OCI-LY1 (cell line): ENCODE data around the gene IQGAP2.

Experiments
- H2AFZ ChIP-seq: fragments of 200-600 bp; sonication (generic), shearing (Covaris generic); 2 replicates; pipeline ENCODE4 v1.6.0; 2014; ENCODE audit warnings: antibody characterized with exemption, mild to moderate bottlenecking, low read length
- H3F3A ChIP-seq: fragments of 200-600 bp; sonication (generic), shearing (Covaris generic); 2 replicates; pipeline ENCODE4 v1.6.0; 2014; ENCODE audit warnings: mild to moderate bottlenecking, antibody characterized with exemption, low read length, moderate library complexity; ENCODE audit not compliant: insufficient read depth
- H3K27ac ChIP-seq: fragments of 200-600 bp; sonication (generic); 2 replicates; pipeline ENCODE4 v1.5.1; 2014; ENCODE audit warnings: low read length, mixed run types, mild to moderate bottlenecking, low read depth; ENCODE audit not compliant: poor library complexity, severe bottlenecking
- H3K27me3 ChIP-seq: fragments of 200-600 bp; sonication (generic); 2 replicates; pipeline ENCODE4 v1.6.0; 2014; ENCODE audit warnings: antibody characterized with exemption, mild to moderate bottlenecking, low read length, moderate library complexity; ENCODE audit not compliant: insufficient read depth
- H3K36me3 ChIP-seq: fragments of 200-600 bp; sonication (generic); 2 replicates; pipeline ENCODE4 v1.6.1; 2014; ENCODE audit warnings: mild to moderate bottlenecking, antibody characterized with exemption, low read length, moderate library complexity, mixed read lengths; ENCODE audit not compliant: insufficient read depth
- H3K4me1 ChIP-seq: fragments of 200-600 bp; sonication (generic); 2 replicates; pipeline ENCODE4 v1.5.1; 2014; ENCODE audit warnings: mild to moderate bottlenecking, low read length, moderate library complexity; ENCODE audit not compliant: insufficient read depth, severe bottlenecking
- H3K4me2 ChIP-seq: fragments of 200-600 bp; sonication (generic), shearing (Covaris generic); 2 replicates; pipeline ENCODE4 v1.6.1; 2014; ENCODE audit warnings: low read length
- H3K4me3 ChIP-seq: fragments of 200-600 bp; sonication (generic); 2 replicates; pipeline ENCODE4 v1.5.1; 2014; ENCODE audit warnings: low read length, low read depth, mild to moderate bottlenecking, mixed read lengths; ENCODE audit not compliant: poor library complexity, severe bottlenecking
- H3K79me2 ChIP-seq: fragments of 200-600 bp; shearing (Covaris generic); 2 replicates; pipeline ENCODE4 v1.6.1; 2016; ENCODE audit warnings: mixed run types, low read length, mixed read lengths; ENCODE audit not compliant: insufficient read depth
- H3K9ac ChIP-seq: fragments of 200-600 bp; sonication (generic), shearing (Covaris generic); 2 replicates; pipeline ENCODE4 v1.6.1; 2014; ENCODE audit warnings: mild to moderate bottlenecking, low read length, mixed read lengths
- H3K9me2 ChIP-seq: fragments of 200-600 bp; sonication (generic), shearing (Covaris generic); 2 replicates; pipeline ENCODE4 v1.6.1; 2014; ENCODE audit warnings: low read depth, mild to moderate bottlenecking, low read length, mixed read lengths
- H3K9me3 ChIP-seq: fragments of 200-600 bp; shearing (Covaris generic); 2 replicates; pipeline ENCODE4 v1.6.1; 2014; ENCODE audit warnings: low read length, mixed read lengths
- H4K20me1 ChIP-seq: fragments of 200-600 bp; sonication (generic), shearing (Covaris generic); 2 replicates; pipeline ENCODE4 v1.6.0; 2016; ENCODE audit warnings: mild to moderate bottlenecking, low read length; ENCODE audit not compliant: insufficient read depth
- EZH2 ChIP-seq: fragments of 200-600 bp; sonication (generic), shearing (Covaris generic); IDR thresholded peaks from 2 replicates; pipeline ENCODE4 v1.8.0; 2017; ENCODE audit warnings: borderline replicate concordance, mixed run types, mild to moderate bottlenecking, antibody characterized with exemption, low read length, moderate library complexity, mixed read lengths
- TF ChIP-seq, protein P1 (sequence below): fragments of 200-600 bp; sonication (generic), shearing (Covaris generic); IDR thresholded peaks from 2 replicates; pipeline ENCODE4 v1.5.1; 2017; ENCODE audit warnings: mild to moderate bottlenecking, antibody characterized with exemption, low read length, moderate library complexity, mixed read lengths

Gene IQGAP2

GRCh38 chr5:76751291-76751690 lies 348.2 kb downstream of the IQGAP2 start:
- H3K36me3 ChIP-seq: no peaks in the 10 kb centered on the region
- no peak overlapping the region for H3K4me3 ChIP-seq

GRCh38 chr5:76754668-76755078 lies 351.6 kb downstream of the IQGAP2 start:
- no peaks in the 10 kb centered on the region for H3F3A ChIP-seq
- no peaks in the 10 kb centered on the region for H3K27me3 ChIP-seq
- no peaks in the 10 kb centered on the region for H3K9me3 ChIP-seq
- H4K20me1 ChIP-seq: no peaks in the 10 kb centered on the region
- no peak overlapping the region for H3K4me3 ChIP-seq
- no peak overlapping the region for H2AFZ ChIP-seq
- no peak overlapping the region for H3K9ac ChIP-seq
- TF ChIP-seq, protein P1, sequence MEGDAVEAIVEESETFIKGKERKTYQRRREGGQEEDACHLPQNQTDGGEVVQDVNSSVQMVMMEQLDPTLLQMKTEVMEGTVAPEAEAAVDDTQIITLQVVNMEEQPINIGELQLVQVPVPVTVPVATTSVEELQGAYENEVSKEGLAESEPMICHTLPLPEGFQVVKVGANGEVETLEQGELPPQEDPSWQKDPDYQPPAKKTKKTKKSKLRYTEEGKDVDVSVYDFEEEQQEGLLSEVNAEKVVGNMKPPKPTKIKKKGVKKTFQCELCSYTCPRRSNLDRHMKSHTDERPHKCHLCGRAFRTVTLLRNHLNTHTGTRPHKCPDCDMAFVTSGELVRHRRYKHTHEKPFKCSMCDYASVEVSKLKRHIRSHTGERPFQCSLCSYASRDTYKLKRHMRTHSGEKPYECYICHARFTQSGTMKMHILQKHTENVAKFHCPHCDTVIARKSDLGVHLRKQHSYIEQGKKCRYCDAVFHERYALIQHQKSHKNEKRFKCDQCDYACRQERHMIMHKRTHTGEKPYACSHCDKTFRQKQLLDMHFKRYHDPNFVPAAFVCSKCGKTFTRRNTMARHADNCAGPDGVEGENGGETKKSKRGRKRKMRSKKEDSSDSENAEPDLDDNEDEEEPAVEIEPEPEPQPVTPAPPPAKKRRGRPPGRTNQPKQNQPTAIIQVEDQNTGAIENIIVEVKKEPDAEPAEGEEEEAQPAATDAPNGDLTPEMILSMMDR: no peak
- TF ChIP-seq EZH2: no peak
- no peaks in the 10 kb centered on the region for H3K9me2 ChIP-seq
- no peak overlapping the region for H3K4me2 ChIP-seq
- no peaks in the 10 kb centered on the region for H3K4me1 ChIP-seq
- H3K79me2 ChIP-seq: no peaks in the 10 kb centered on the region
- H3K27ac ChIP-seq: no peak overlapping the region
- H3K36me3 ChIP-seq: no peaks in the 10 kb centered on the region

More at GRCh38 chr5:76751291-76751690, 348.2 kb downstream of the IQGAP2 start:
- Histone ChIP-seq H3K9me2 (no peaks in the 10 kb centered on the region), H3F3A (no peaks in the 10 kb centered on the region), H3K9ac (no peak overlapping the region), H3K27ac (no peak overlapping the region), H3K27me3 (no peaks in the 10 kb centered on the region), H3K4me1 (no peaks in the 10 kb centered on the region), H4K20me1 (no peaks in the 10 kb centered on the region), H2AFZ (no peak overlapping the region), H3K79me2 (no peaks in the 10 kb centered on the region), H3K4me2 (no peak overlapping the region), H3K9me3 (no peaks in the 10 kb centered on the region)
- no peak for TF ChIP-seq EZH2
- TF ChIP-seq, protein P1: no peak

DNA sequence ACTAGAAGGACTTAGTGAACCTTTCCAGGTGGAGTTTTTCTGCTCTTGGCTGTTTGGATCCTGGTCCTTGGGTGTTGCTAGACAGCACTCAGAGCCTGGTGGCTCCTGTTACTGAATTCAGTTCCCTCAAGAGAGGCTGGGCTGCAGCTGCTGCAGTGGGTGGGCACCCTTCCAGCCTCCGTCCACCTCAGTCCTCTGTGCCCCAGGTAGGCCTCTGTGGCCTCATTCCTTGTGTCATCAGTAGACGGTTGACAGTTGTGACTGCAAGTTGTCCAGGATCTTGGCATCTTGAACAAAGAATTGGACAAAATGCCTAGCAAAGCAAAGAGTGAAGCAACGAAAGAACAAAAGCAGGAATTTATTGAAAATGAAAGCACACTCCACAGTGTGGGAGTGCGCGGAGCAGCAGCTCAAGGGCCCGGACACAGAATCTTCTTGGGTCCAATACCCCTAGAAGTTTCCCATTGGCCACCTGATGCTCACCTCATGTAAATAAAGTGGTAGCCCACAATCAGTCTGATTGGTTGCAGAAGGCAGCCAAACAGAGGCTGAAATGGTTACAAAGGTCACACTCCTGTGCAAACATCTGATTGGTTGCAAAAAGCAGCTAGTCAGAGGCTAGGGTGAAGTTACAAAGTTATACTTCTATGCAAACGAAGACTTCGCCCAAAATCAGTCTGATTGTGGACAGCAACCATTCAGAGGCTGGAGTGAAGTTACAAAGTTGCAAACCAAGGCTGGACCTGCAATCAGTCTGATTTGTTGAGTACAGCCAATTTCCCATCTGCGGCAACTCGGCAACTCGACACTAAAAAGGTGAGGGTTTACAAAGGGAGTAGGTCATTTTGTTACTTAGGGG lies 352.9 kb downstream of the IQGAP2 start:
- Histone ChIP-seq H3K36me3 (no peaks in the 10 kb centered on the region), H3K9me2 (no peaks in the 10 kb centered on the region), H3K4me2 (no peak overlapping the region), H3K9me3 (no peaks in the 10 kb centered on the region), H3K9ac (no peak overlapping the region), H3F3A (no peaks in the 10 kb centered on the region), H2AFZ (no peak overlapping the region), H3K4me3 (no peak overlapping the region), H3K27ac (no peak overlapping the region), H3K27me3 (no peaks in the 10 kb centered on the region), H4K20me1 (no peaks in the 10 kb centered on the region), H3K79me2 (no peaks in the 10 kb centered on the region), H3K4me1 (no peaks in the 10 kb centered on the region)
- TF ChIP-seq, protein P1: no peak
- no peak for TF ChIP-seq EZH2
